Activated CD4-positive, alpha-beta memory T cell treated with anti-CD3 and anti-CD28 coated beads, Interleukin-2, amount 10 ng/mL, durations not matched to agents 7 days and 5 days (primary cell): ENCODE data around the gene PPP1R37. TPM values are rescaled to one million over a fixed set of nuclear protein-coding genes. Genes with fewer than 3 reads are reported as not detected.
A peak's percentile ranks its signal among the peaks of the same experiment; 100 is the strongest.

Source experiments
- CTCF ChIA-PET: fragments of 350-600 bp; sonication (Branson Sonifier 250); formaldehyde crosslinking; loops from one replicate; lab custom pipeline; 2021; ENCODE audit warnings: antibody characterized with exemption, inconsistent platforms; lab: Charles Lee
- POLR2A ChIA-PET: fragments of 350-600 bp; sonication (Branson Sonifier 250); formaldehyde crosslinking; loops from one replicate; lab custom pipeline; 2021; ENCODE audit warnings: antibody characterized with exemption; lab: Charles Lee
- DNase-seq: peaks from one replicate; pipeline ENCODE4 v3.0.0-alpha.2; 2020
- H3K27ac Mint-ChIP-seq: one replicate; pipeline ENCODE4 v1.8.0; 2021; ENCODE audit warnings: mild to moderate bottlenecking, mixed read lengths
- H3K27me3 Mint-ChIP-seq: one replicate; pipeline ENCODE4 v1.8.0; 2021; ENCODE audit warnings: mixed read lengths
- H3K36me3 Mint-ChIP-seq: one replicate; pipeline ENCODE4 v1.8.0; 2021; ENCODE audit warnings: low read depth, mixed read lengths
- H3K4me1 Mint-ChIP-seq: one replicate; pipeline ENCODE4 v1.8.0; 2021; ENCODE audit warnings: mixed read lengths
- H3K4me3 Mint-ChIP-seq: one replicate; pipeline ENCODE4 v1.8.0; 2021; ENCODE audit warnings: mild to moderate bottlenecking, mixed read lengths
- H3K9me3 Mint-ChIP-seq: one replicate; pipeline ENCODE4 v1.8.0; 2021; ENCODE audit warnings: mixed read lengths
- total RNA-seq, 2 experiments: library from RNA; stranded (reverse); gene quantifications; one replicate each; pipeline ENCODE4 v1.2.3, GENCODE V29; 2021

The PPP1R37 gene
- total RNA-seq, 2 experiments from 2014 or later: 16.3 to 16.4 TPM

DNA sequence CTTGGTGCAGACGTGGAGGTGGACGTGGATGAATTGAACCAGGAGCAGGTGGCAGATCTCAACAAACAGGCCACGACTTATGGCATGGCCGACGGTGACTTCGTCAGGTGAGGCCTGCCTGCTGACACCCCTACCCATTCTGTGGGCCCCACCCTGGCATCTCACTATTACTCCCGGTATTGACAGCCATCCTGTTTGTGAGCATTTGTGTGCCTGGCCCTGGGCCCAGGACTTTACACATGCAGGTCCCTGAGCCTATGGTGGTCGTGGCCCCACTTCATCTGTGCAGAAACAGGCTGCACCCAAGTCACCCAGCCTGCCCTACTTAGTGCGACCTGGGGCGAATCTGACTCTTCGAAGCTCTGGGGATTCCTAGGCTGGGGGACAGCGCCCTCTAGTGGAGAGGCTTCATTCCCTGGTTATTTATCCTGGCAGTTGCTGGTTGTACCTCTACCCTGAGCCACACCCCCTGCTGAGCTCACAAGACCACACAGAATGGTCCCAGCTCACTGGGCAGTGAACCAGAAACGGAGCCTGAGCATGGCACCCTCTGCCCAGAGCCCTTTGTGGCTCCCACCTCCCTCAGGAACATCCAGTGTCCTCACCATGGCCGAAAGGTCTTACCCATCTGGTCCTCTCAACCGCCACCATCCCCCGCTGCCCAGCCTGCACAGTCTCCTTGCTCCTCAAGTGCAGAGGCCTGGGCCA is 33.6 kb upstream of the PPP1R37 start:
- CTCF ChIA-PET: interaction anchor here (0.5 to 2.5 kb wide), 34 partner anchors 8 to 547 kb away, joined by 3 to 35 read pairs (median 4); partner anchors contain the start of genes BLOC1S3, CLASRP, CLPTM1 and GEMIN7
- no peaks in the 10 kb centered on the region for H3K9me3 Mint-ChIP-seq
- POLR2A ChIA-PET: interaction anchor here (0.5 to 1.9 kb wide), 6 partner anchors 20 to 103 kb away, joined by 3 to 5 read pairs (median 4); partner anchors contain the start of genes CLASRP and RELB
- peak; percentile 85 for DNase-seq
- H3K27ac Mint-ChIP-seq: peak overlapping the region; percentile 53
- peaks cover 2% of the 10 kb centered on the region for H3K4me1 Mint-ChIP-seq
- H3K36me3 Mint-ChIP-seq: peaks cover 63% of the 10 kb centered on the region
- no peak overlapping the region for H3K4me3 Mint-ChIP-seq
- H3K27me3 Mint-ChIP-seq: no peaks in the 10 kb centered on the region

DNA sequence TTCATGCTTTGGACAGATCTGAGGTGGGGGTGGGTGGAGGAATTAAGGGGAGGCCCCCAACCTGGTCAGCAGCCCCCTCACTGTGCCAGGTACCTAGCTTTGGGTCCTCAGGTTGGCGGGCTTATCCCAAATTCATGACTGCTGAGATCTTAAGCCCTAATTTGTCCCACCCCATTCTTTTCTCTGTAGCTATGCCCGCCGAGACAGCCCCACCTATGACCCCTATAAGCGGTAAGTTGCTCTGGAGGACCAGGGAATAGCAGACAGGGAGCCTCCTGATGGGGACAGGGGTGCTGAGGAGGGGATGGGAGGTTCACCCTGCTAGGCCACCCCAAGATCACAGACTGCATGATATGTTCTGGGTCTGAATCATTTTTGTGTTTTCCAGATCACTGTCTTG is 31.0 kb upstream of the PPP1R37 start:
- ChIA-PET POLR2A (no interaction called here), CTCF (interaction anchor here (1.0 kb wide), 1 partner anchor 200 kb away, joined by 4 read pairs; no protein-coding TSS in a partner anchor)
- Mint-ChIP-seq H3K27ac (no peak overlapping the region), H3K4me3 (no peak overlapping the region), H3K9me3 (no peaks in the 10 kb centered on the region), H3K36me3 (peaks cover 57% of the 10 kb centered on the region), H3K4me1 (peaks cover 2% of the 10 kb centered on the region), H3K27me3 (no peaks in the 10 kb centered on the region)
- DNase-seq: no peak

DNA sequence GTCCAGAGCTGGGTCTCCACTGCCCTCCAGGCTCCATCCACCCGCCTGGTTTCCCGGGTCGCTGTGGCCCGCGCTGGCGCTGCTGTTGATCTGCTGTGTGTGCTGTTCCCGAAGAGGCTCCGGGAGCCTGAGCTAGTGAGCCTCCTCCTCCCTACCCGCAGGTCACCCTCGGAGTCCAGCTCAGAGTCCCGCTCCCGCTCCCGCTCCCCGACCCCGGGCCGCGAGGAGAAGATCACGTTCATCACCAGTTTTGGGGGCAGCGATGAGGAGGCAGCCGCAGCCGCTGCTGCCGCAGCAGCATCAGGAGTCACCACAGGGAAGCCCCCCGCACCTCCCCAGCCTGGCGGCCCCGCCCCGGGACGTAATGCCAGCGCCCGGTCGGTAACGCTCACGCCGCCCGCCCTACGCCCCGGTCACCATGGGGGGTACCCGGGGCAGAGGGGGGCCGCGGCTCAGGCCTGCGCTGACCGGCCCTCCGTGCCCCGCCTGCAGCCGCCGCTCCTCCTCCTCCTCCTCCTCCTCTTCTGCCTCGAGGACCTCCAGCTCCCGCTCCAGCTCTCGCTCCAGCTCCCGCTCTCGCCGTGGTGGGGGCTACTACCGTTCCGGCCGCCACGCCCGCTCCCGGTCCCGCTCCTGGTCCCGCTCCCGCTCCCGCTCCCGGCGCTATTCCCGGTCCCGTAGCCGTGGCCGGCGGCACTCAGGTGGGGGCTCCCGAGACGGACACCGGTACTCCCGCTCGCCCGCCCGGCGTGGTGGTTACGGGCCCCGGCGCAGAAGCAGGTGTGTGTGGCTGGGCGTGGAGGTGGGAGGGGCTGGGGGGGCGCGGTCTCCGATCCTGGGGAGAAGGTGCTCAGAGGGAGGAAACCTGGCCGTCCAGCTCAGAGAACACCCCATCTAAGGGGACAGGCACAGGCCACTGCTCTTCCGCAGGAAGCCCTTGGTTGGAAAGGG is 28.9 kb upstream of the PPP1R37 start:
- Mint-ChIP-seq H3K4me1 (peaks cover 2% of the 10 kb centered on the region), H3K27ac (no peak overlapping the region), H3K4me3 (no peak overlapping the region), H3K9me3 (no peaks in the 10 kb centered on the region), H3K36me3 (peaks cover 42% of the 10 kb centered on the region), H3K27me3 (no peaks in the 10 kb centered on the region)
- ChIA-PET POLR2A (interaction anchor here (0.7 kb wide), 1 partner anchor 15 kb away, joined by 3 read pairs; no protein-coding TSS in a partner anchor), CTCF (no interaction called here)
- no peak for DNase-seq

- Mint-ChIP-seq H3K27me3 (no peaks in the 10 kb centered on the region), H3K4me1 (no peaks in the 10 kb centered on the region), H3K4me3 (no peak overlapping the region), H3K36me3 (peaks cover 37% of the 10 kb centered on the region), H3K9me3 (no peaks in the 10 kb centered on the region), H3K27ac (no peak overlapping the region)
- CTCF ChIA-PET: no interaction called here
- DNase-seq: no peak
- POLR2A ChIA-PET: interaction anchor here (1.5 kb wide), 1 partner anchor 10 kb away, joined by 3 read pairs; no protein-coding TSS in a partner anchor
These were observed 25.9 kb upstream of the PPP1R37 start for GRCh38 chr19:45066921-45067661.

DNA sequence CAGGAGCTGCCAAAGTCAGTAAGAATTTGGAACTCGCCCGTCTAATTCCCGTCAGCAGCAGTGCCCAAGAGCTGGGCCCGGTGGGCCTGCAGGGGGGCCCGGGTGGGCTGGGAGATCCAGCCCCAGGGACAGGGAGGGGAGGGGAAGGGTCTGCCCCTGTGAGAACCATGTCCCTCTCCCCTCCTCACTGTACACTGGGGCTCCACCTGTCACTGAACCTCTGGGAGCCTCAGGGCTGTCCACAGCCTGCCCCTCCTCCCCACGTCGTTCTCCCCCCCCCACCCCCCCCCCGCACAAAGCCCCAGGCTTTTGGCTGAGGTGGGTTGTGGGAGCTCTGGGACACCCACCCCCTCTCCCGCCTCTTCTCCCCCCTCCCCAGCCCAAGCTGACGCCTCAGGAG is 24.9 kb upstream of the PPP1R37 start:
- ChIA-PET CTCF (no interaction called here), POLR2A (no interaction called here)
- peaks cover 2% of the 10 kb centered on the region for H3K4me1 Mint-ChIP-seq
- H3K9me3 Mint-ChIP-seq: no peaks in the 10 kb centered on the region
- no peak for DNase-seq
- no peak overlapping the region for H3K27ac Mint-ChIP-seq
- peaks cover 33% of the 10 kb centered on the region for H3K36me3 Mint-ChIP-seq
- H3K27me3 Mint-ChIP-seq: no peaks in the 10 kb centered on the region
- H3K4me3 Mint-ChIP-seq: no peak overlapping the region

GRCh38 chr19:45069056-45069455 is 23.9 kb upstream of the PPP1R37 start:
- POLR2A ChIA-PET: no interaction called here
- Mint-ChIP-seq H3K27me3 (no peaks in the 10 kb centered on the region), H3K4me3 (no peak overlapping the region), H3K36me3 (peaks cover 30% of the 10 kb centered on the region), H3K4me1 (peaks cover 2% of the 10 kb centered on the region), H3K9me3 (no peaks in the 10 kb centered on the region), H3K27ac (no peak overlapping the region)
- CTCF ChIA-PET: no interaction called here
- no peak for DNase-seq

- Mint-ChIP-seq H3K36me3 (peaks cover 28% of the 10 kb centered on the region), H3K27ac (no peak overlapping the region)
These were observed 22.8 kb upstream of the PPP1R37 start for GRCh38 chr19:45070214-45070613.

GRCh38 chr19:45070861-45071544 is 22.0 kb upstream of the PPP1R37 start:
- DNase-seq: no peak
- H3K27me3 Mint-ChIP-seq: no peaks in the 10 kb centered on the region
- peaks cover 9% of the 10 kb centered on the region for H3K4me1 Mint-ChIP-seq
- H3K4me3 Mint-ChIP-seq: no peak overlapping the region
- H3K27ac Mint-ChIP-seq: no peak overlapping the region
- peaks cover 28% of the 10 kb centered on the region for H3K36me3 Mint-ChIP-seq
- POLR2A ChIA-PET: interaction anchor here (0.6 kb wide), 1 partner anchor 9 kb away, joined by 3 read pairs; no protein-coding TSS in a partner anchor
- CTCF ChIA-PET: no interaction called here
- H3K9me3 Mint-ChIP-seq: no peaks in the 10 kb centered on the region

More at GRCh38 chr19:45070214-45070613, 22.8 kb upstream of the PPP1R37 start:
- Mint-ChIP-seq H3K4me3 (no peak overlapping the region), H3K27me3 (no peaks in the 10 kb centered on the region), H3K4me1 (peaks cover 7% of the 10 kb centered on the region), H3K9me3 (no peaks in the 10 kb centered on the region)
- ChIA-PET CTCF (no interaction called here), POLR2A (no interaction called here)
- DNase-seq: no peak

- Mint-ChIP-seq H3K9me3 (no peaks in the 10 kb centered on the region), H3K4me3 (no peak overlapping the region), H3K27ac (no peak overlapping the region), H3K4me1 (peaks cover 12% of the 10 kb centered on the region), H3K36me3 (peaks cover 28% of the 10 kb centered on the region), H3K27me3 (no peaks in the 10 kb centered on the region)
- DNase-seq: no peak
- ChIA-PET POLR2A (interaction anchor here (0.6 to 1.8 kb wide), 5 partner anchors 9 to 70 kb away, joined by 3 to 7 read pairs (median 3); partner anchors contain the start of gene CLASRP), CTCF (no interaction called here)
These were observed 21.4 kb upstream of the PPP1R37 start for GRCh38 chr19:45071545-45071938.

- DNase-seq: no peak
- Mint-ChIP-seq H3K27ac (no peak overlapping the region), H3K36me3 (peaks cover 24% of the 10 kb centered on the region), H3K4me3 (no peak overlapping the region), H3K9me3 (no peaks in the 10 kb centered on the region), H3K4me1 (peaks cover 18% of the 10 kb centered on the region), H3K27me3 (no peaks in the 10 kb centered on the region)
- ChIA-PET POLR2A (interaction anchor here (0.8 to 1.8 kb wide), 5 partner anchors 19 to 92 kb away, joined by 3 to 7 read pairs (median 3); partner anchors contain the start of gene CLASRP), CTCF (interaction anchor here (1.3 kb wide), 1 partner anchor 12 kb away, joined by 4 read pairs; no protein-coding TSS in a partner anchor)
These were observed 20.8 kb upstream of the PPP1R37 start for GRCh38 chr19:45071969-45072790.

DNA sequence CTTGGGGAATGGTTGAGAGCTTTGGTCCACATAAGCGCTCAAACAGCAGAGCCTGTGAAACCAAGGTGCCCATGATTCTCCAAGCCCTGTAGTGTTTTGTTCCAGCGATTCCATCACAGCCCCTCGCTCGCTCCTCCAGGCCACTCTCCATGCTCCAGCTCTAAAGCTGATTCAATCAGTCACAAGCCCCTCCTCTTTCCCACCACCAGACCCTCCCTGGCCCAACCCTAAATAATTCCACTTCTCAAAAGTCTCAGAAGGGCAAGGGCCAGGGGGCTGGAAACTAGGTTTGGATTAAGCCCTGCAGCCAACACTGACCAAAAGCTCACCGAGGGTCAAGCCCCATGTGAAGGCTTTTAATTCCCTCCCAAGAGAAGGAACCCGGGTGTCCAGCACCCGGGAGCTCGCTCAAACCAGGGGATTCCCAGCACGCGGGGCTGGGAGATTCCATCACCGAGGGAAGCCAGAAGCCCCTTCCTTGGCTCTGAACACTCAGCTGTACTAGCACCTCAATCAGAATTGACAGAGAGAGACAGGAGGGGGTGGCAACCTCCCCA is 18.2 kb upstream of the PPP1R37 start:
- no peaks in the 10 kb centered on the region for H3K9me3 Mint-ChIP-seq
- ChIA-PET CTCF (interaction anchor here (0.9 to 1.6 kb wide), 4 partner anchors 15 to 17 kb away, joined by 3 to 5 read pairs (median 3); no protein-coding TSS in a partner anchor), POLR2A (interaction anchor here (0.6 to 3.1 kb wide), 6 partner anchors 10 to 104 kb away, joined by 3 to 13 read pairs (median 6); partner anchors contain the start of genes BLOC1S3, CLASRP and PPP1R37)
- peak overlapping the region; percentile 43 for H3K4me3 Mint-ChIP-seq
- H3K4me1 Mint-ChIP-seq: peaks cover 37% of the 10 kb centered on the region
- DNase-seq: no peak
- H3K36me3 Mint-ChIP-seq: peaks cover 23% of the 10 kb centered on the region
- no peaks in the 10 kb centered on the region for H3K27me3 Mint-ChIP-seq
- peak overlapping the region; percentile 75 for H3K27ac Mint-ChIP-seq
